Stimulated activated effector memory CD8-positive, alpha-beta T cell treated with anti-CD3 and anti-CD28 coated beads, Interleukin-12 subunit alpha, Interleukin-12 subunit beta, amount 100 ng/mL, for 72 hours (primary cell): ENCODE data around the gene HNF4A.
A peak's percentile ranks its signal among the peaks of the same experiment; 100 is the strongest.

ENCODE experiments used
- ATAC-seq: fragments of 150-1000 bp; cut with Tn5 transposase; 2 replicates; pipeline ENCODE4 v1.10.0; 2021
- DNase-seq, 2 donors: peaks; one replicate each; pipeline ENCODE4 v3.0.0; 2021 to 2022; ENCODE audit warnings: low spot score in 2 of 2
- H3K27ac Mint-ChIP-seq: one replicate; pipeline ENCODE4 v1.8.0; 2022; ENCODE audit warnings: mild to moderate bottlenecking, mixed read lengths
- H3K36me3 Mint-ChIP-seq: one replicate; pipeline ENCODE4 v1.8.0; 2022; ENCODE audit warnings: mild to moderate bottlenecking, mixed read lengths
- H3K4me1 Mint-ChIP-seq: one replicate; pipeline ENCODE4 v1.8.0; 2022; ENCODE audit warnings: mixed read lengths
- H3K4me3 Mint-ChIP-seq: one replicate; pipeline ENCODE4 v1.8.0; 2022; ENCODE audit warnings: mild to moderate bottlenecking, mixed read lengths
- H3K9me3 Mint-ChIP-seq: one replicate; pipeline ENCODE4 v1.8.0; 2022; ENCODE audit warnings: mixed read lengths

The HNF4A gene

DNA sequence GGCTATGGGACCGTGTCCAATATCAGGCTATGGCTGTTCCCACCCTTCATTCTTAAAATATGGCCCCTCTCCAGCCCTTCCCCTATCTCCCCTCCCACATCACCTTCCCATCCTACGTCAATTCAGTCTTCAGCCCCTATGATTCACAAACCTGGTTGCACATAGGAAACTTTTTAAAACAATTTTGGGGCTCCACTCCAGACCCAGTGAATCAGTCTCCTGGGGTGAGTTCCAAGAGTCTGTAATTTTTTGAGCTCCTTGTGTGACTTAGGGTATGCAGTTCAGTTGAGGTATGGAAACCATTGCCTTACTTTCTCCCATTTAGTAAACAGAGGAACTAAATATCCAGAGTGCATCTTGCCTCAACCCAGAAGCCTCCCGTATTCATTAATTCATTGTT lies 5.5 kb downstream of the HNF4A start:
- H3K4me3 Mint-ChIP-seq = no peak overlapping the region
- no peaks in the 10 kb centered on the region for H3K36me3 Mint-ChIP-seq
- no peaks in the 10 kb centered on the region for H3K9me3 Mint-ChIP-seq
- DNase-seq = no peak
- ATAC-seq = no peak
- H3K27ac Mint-ChIP-seq = no peak overlapping the region
- H3K4me1 Mint-ChIP-seq = no peaks in the 10 kb centered on the region

DNA sequence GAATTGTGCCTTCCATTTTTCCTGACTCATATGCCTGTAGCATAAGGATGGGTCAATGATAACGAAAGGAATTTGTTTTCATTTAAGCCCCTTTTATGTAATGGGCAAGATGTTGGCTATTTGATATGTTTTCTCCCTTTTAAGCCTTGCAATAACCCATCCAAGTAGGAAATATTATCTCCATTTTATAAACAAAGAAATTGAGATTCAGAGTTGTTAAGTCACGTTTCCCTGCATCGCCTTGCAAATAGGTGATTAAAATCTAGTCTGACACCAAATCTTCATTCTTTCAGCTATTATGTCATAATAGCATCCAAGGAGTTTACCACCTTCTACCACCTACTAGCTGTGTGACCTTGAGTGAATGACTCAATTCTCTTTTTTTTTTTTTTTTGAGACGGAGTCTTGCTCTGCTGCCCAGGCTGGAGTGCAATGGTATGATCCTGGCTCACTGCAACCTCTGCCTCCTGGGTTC lies 7.0 kb downstream of the HNF4A start:
- no peak overlapping the region for H3K27ac Mint-ChIP-seq
- H3K4me3 Mint-ChIP-seq = no peak overlapping the region
- ATAC-seq = no peak
- no peaks in the 10 kb centered on the region for H3K4me1 Mint-ChIP-seq
- no peaks in the 10 kb centered on the region for H3K36me3 Mint-ChIP-seq
- H3K9me3 Mint-ChIP-seq = no peaks in the 10 kb centered on the region
- no peak for DNase-seq

DNA sequence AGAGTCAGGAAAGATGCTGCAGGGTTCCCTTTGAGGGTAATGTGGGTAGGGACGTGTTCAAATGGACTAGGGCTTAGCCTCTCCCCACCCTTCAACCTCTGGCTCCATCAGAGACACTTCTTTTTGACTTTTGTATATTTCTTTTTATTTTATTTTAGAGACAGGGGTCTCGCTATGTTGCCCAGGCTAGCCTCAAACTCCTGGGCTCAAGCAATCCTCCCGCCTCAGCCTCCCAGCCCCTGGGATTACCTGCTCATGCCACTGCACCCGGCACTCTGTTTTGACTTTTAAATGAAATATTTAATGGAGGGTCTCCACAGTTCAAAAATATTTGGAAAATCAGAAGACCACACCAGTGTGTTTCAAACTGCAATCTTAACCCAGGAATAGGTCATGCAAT lies 8.6 kb downstream of the HNF4A start:
- H3K4me3 Mint-ChIP-seq = no peak overlapping the region
- H3K9me3 Mint-ChIP-seq = no peaks in the 10 kb centered on the region
- DNase-seq (no peak), ATAC-seq (no peak)
- H3K36me3 Mint-ChIP-seq = no peaks in the 10 kb centered on the region
- no peaks in the 10 kb centered on the region for H3K4me1 Mint-ChIP-seq
- no peak overlapping the region for H3K27ac Mint-ChIP-seq

GRCh38 chr20:44364780-44365179 lies 9.3 kb downstream of the HNF4A start:
- DNase-seq (no peak), ATAC-seq (no peak)
- Mint-ChIP-seq H3K9me3 (no peaks in the 10 kb centered on the region), H3K27ac (no peak overlapping the region), H3K4me3 (no peak overlapping the region), H3K36me3 (no peaks in the 10 kb centered on the region), H3K4me1 (no peaks in the 10 kb centered on the region)

GRCh38 chr20:44367746-44368145 lies 12.2 kb downstream of the HNF4A start:
- DNase-seq (no peak), ATAC-seq (no peak)
- no peaks in the 10 kb centered on the region for H3K36me3 Mint-ChIP-seq
- H3K27ac Mint-ChIP-seq = no peak overlapping the region
- no peaks in the 10 kb centered on the region for H3K4me1 Mint-ChIP-seq
- no peaks in the 10 kb centered on the region for H3K9me3 Mint-ChIP-seq
- H3K4me3 Mint-ChIP-seq = no peak overlapping the region

- no peak overlapping the region for H3K27ac Mint-ChIP-seq
- no peaks in the 10 kb centered on the region for H3K36me3 Mint-ChIP-seq
- no peak overlapping the region for H3K4me3 Mint-ChIP-seq
These were observed 15.2 kb downstream of the HNF4A start for GRCh38 chr20:44370639-44371218.

DNA sequence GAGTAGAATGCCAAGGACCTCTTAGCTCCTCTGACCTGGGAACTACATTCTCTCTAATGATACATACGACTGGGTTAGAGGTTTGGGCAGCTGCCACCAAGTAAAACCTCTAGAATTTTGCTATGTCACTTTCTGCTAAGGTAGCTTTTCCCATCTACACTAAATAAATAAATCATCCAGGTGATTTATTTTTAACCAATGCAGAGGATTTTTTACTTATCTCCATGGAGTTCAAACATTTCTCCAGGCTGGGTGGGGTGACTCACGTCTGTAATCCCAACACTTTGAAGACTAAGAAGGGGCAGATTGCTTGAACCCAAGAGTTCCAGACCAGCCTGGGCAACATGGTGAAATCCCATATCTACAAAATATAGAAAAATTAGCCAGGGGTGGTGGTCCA lies 27.1 kb downstream of the HNF4A start:
- Mint-ChIP-seq H3K4me1 (no peaks in the 10 kb centered on the region), H3K36me3 (no peaks in the 10 kb centered on the region), H3K27ac (no peak overlapping the region), H3K9me3 (no peaks in the 10 kb centered on the region), H3K4me3 (no peak overlapping the region)
- DNase-seq (no peak), ATAC-seq (no peak)

More at GRCh38 chr20:44370639-44371218, 15.2 kb downstream of the HNF4A start:
- Mint-ChIP-seq H3K9me3 (no peaks in the 10 kb centered on the region), H3K4me1 (no peaks in the 10 kb centered on the region)
- ATAC-seq (peak; percentile 28), DNase-seq (no peak)

DNA sequence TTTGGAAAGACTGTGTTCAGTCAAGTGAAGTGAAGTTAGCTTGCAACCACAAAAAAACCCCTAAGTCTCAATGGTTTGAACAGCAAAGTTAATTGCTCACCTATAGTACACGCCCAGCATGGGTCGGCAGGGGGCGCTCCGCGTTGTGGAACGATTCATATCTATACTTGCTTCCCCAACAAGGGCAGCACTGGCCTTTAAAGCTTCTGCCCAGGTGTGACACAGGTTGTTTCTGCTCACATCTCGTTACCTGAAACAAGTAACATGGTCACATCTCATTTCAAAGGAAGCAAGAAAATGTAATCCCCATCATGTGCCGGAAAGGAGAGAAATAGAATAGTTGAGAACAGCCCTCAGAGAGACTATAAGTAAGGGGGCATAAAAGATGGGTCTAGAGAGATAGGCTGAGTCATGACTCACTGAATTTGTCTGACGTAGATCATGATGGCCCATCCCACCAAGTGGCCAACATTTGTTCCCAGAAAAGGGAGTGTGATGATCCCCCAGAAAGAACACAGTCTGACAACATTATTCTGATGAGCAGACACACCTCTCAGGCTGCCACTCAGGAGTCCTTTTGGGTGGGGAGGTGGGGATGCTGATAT lies 29.0 kb downstream of the HNF4A start:
- Mint-ChIP-seq H3K27ac (no peak overlapping the region), H3K36me3 (no peaks in the 10 kb centered on the region), H3K4me3 (no peak overlapping the region), H3K4me1 (peaks cover 11% of the 10 kb centered on the region), H3K9me3 (no peaks in the 10 kb centered on the region)
- DNase-seq (peak; percentile 75 to 90), ATAC-seq (peak; percentile 82)

- peak; percentile 90 for ATAC-seq
- H3K36me3 Mint-ChIP-seq = no peaks in the 10 kb centered on the region
- H3K9me3 Mint-ChIP-seq = no peaks in the 10 kb centered on the region
- H3K4me3 Mint-ChIP-seq = no peak overlapping the region
- H3K27ac Mint-ChIP-seq = no peak overlapping the region
- peak; percentile 60 to 80 for DNase-seq
- H3K4me1 Mint-ChIP-seq = peaks cover 11% of the 10 kb centered on the region
These were observed 33.0 kb downstream of the HNF4A start for GRCh38 chr20:44388466-44389023.

DNA sequence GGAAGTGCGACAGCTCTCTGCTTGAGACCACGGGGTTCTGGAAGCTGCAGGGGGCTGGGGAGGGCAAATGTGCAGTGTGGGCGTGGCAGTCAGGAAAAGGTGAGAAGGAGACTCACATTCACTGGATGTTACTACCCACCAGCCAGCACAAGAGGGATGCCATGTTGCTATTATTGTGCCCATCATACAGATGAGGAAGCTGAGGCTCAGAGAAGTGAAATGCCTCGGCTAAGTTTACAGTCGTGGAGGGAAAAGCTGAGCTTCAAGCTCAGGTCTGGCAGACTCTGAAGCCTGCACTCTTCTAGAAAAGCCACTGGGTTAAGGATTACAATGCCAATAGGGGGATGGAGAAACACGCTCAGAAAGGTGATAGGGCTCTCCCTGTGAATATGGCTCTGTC lies 34.4 kb downstream of the HNF4A start:
- H3K4me1 Mint-ChIP-seq = peaks cover 11% of the 10 kb centered on the region
- H3K36me3 Mint-ChIP-seq = no peaks in the 10 kb centered on the region
- H3K27ac Mint-ChIP-seq = no peak overlapping the region
- ATAC-seq = no peak
- no peaks in the 10 kb centered on the region for H3K9me3 Mint-ChIP-seq
- no peak for DNase-seq
- H3K4me3 Mint-ChIP-seq = no peak overlapping the region

- no peak overlapping the region for H3K4me3 Mint-ChIP-seq
- no peak overlapping the region for H3K27ac Mint-ChIP-seq
- H3K9me3 Mint-ChIP-seq = no peaks in the 10 kb centered on the region
- H3K36me3 Mint-ChIP-seq = no peaks in the 10 kb centered on the region
- DNase-seq (no peak), ATAC-seq (no peak)
- peaks cover 11% of the 10 kb centered on the region for H3K4me1 Mint-ChIP-seq
These were observed 34.8 kb downstream of the HNF4A start for GRCh38 chr20:44390280-44390679.

- H3K4me3 Mint-ChIP-seq = no peak overlapping the region
- DNase-seq (no peak), ATAC-seq (no peak)
- H3K4me1 Mint-ChIP-seq = peaks cover 11% of the 10 kb centered on the region
- no peaks in the 10 kb centered on the region for H3K36me3 Mint-ChIP-seq
- H3K9me3 Mint-ChIP-seq = no peaks in the 10 kb centered on the region
- no peak overlapping the region for H3K27ac Mint-ChIP-seq
These were observed 36.7 kb downstream of the HNF4A start for GRCh38 chr20:44392088-44392775.

DNA sequence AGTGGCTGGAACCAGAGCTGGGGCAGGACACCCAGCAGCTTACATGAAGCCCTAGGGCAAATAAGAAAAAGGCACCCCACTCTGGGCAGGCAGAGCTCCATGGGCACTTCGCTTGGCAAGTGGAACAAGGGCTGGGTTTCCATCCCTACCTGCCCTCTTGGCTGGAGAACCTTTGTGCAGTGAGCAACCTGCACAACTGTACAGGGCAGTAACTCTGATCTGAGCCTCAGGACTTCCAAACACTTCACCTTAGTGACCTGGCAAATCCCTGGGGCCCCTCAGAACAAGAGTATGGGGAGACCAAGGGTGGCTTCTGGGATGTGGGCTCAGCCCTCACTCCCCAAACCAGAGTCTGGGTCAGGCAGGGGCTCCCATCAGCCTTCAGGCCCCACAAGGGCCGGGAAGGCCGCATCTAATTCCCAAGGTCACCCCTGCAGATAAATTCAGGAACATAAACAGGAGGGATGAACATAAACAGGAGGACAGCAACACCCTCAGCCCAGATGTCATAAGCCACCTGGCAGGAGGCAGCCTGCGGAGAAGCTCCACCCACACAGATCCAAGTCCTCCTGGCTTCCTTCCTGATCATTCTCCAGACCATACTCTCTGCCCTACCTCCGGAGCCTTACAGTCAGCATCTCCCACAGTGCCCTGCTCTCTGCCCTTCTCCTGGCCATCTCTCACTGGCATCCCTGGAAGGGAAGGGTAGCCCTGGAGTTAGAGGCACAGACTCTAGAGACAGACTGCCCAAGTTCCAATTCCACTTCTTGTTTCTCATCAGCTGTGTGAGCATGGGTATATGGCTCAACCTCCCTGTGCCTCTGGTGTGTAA lies 37.5 kb downstream of the HNF4A start:
- Mint-ChIP-seq H3K9me3 (no peaks in the 10 kb centered on the region), H3K27ac (no peak overlapping the region), H3K4me3 (no peak overlapping the region), H3K36me3 (no peaks in the 10 kb centered on the region), H3K4me1 (peaks cover 11% of the 10 kb centered on the region)
- DNase-seq (no peak), ATAC-seq (no peak)

GRCh38 chr20:44393608-44394451 lies 38.3 kb downstream of the HNF4A start:
- DNase-seq (no peak), ATAC-seq (no peak)
- no peak overlapping the region for H3K4me3 Mint-ChIP-seq
- no peaks in the 10 kb centered on the region for H3K9me3 Mint-ChIP-seq
- no peak overlapping the region for H3K27ac Mint-ChIP-seq
- H3K36me3 Mint-ChIP-seq = no peaks in the 10 kb centered on the region
- peaks cover 4% of the 10 kb centered on the region for H3K4me1 Mint-ChIP-seq

DNA sequence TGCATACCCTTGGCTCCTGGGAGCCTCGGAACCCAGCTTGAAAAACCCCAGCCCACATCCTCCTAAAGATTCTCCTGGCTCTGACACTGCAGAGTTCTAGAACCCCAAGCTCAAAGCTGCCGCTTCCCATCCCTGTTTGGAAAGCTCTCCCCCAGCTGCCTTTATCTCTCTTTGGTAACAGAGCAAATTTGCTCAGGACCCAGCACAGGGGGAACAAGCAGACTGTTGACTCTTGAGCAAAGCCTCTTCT lies 38.9 kb downstream of the HNF4A start:
- no peak for DNase-seq
- Mint-ChIP-seq H3K36me3 (no peaks in the 10 kb centered on the region), H3K4me3 (no peak overlapping the region), H3K4me1 (no peaks in the 10 kb centered on the region), H3K27ac (no peak overlapping the region), H3K9me3 (no peaks in the 10 kb centered on the region)
- ATAC-seq = no peak
